HepG2 (cell line): ENCODE measurements around the gene PRSS48. TPM values are rescaled to one million over a fixed set of nuclear protein-coding genes. Genes with fewer than 3 reads are reported as not detected.

Experiments
- ATAC-seq: fragments of 200-7000 bp; cut with Tn5 transposase; 3 replicates; pipeline ENCODE4 v1.9.1; 2020; ENCODE audit warnings: mild to moderate bottlenecking, moderate library complexity
- BruUV-seq: library from RNA; stranded (reverse); fragments of 400-500 nt; replicated peaks from 2 replicates; lab custom pipeline; 2021; lab: Mats Ljungman, UMichigan
- CTCF ChIA-PET: fragments of 300-600 bp; formaldehyde crosslinking; extraction: SDS; loops from one replicate; lab custom pipeline; 2021; ENCODE audit warnings: low total read pairs, inconsistent platforms, low intra/inter-chr PET ratio; lab: Yijun Ruan, JAX
- POLR2A ChIA-PET: fragments of 350-600 bp; sonication (Branson Sonifier 250); formaldehyde crosslinking; loops from one replicate; lab custom pipeline; 2020; ENCODE audit warnings: antibody characterized with exemption, inconsistent platforms; lab: Yijun Ruan, JAX
- DNase-seq: peaks from one replicate; pipeline ENCODE4 v3.0.0-alpha.2; 2015; ENCODE audit warnings: low spot score
- FAIRE-seq: peaks from 3 replicates; lab custom pipeline; 2011; peaks lifted over from hg19 to GRCh38; lab: Jason Lieb, UNC
- H2AFZ ChIP-seq: one replicate; pipeline ENCODE4 v1.6.1; 2011; ENCODE audit warnings: low read length, inconsistent platforms
- H3K27ac ChIP-seq: fragments of 300-600 bp; 3 replicates; pipeline ENCODE4 v1.8.0; 2011; ENCODE audit warnings: mixed run types, mild to moderate bottlenecking, mixed read lengths, low read length, inconsistent platforms; ENCODE audit not compliant: insufficient read depth; ENCODE audit errors: extremely low read length
- H3K27me3 ChIP-seq, 2 experiments: fragments of 200-600 bp in 1 of 2; 2 replicates in 1 of 2; 3 replicates in 1 of 2; pipeline versions ENCODE4 v1.6.0 to v1.8.0; 2011; ENCODE audit warnings: low read length in 2 of 2, mild to moderate bottlenecking in 2 of 2, moderate library complexity in 2 of 2, inconsistent platforms in 1 of 2; ENCODE audit not compliant: insufficient read depth in 2 of 2, control insufficient read depth in 1 of 2
- H3K36me3 ChIP-seq, 2 experiments: fragments of 200-600 bp in 1 of 2; replicated peaks in 1 of 2; 2 replicates in 1 of 2; 3 replicates in 1 of 2; pipeline versions ENCODE4 v1.5.1 to v1.8.0; 2011; ENCODE audit warnings: low read length in 2 of 2, inconsistent platforms in 1 of 2; ENCODE audit not compliant: insufficient read depth in 2 of 2, control insufficient read depth in 1 of 2
- H3K4me1 ChIP-seq: 2 replicates; pipeline ENCODE4 v1.5.1; 2012; ENCODE audit warnings: low read length, inconsistent platforms; ENCODE audit not compliant: insufficient read depth
- H3K4me2 ChIP-seq: 2 replicates; pipeline ENCODE4 v1.6.0; 2011; ENCODE audit warnings: low read depth, low read length, inconsistent platforms
- H3K4me3 ChIP-seq, 3 experiments: fragments of 200-600 bp in 1 of 3; sonication (generic), shearing (Covaris generic) in 1 of 3; replicated peaks in 1 of 3; 2 replicates each; pipeline ENCODE4 v1.5.1; 2011 to 2016; ENCODE audit warnings: low read length in 3 of 3, inconsistent platforms in 2 of 3, low read depth in 2 of 3, mild to moderate bottlenecking in 2 of 3, control low read depth in 1 of 3, mixed read lengths in 1 of 3; ENCODE audit not compliant: insufficient read depth in 1 of 3
- H3K79me2 ChIP-seq: one replicate; pipeline ENCODE4 v1.6.1; 2011; ENCODE audit warnings: low read length, inconsistent platforms; ENCODE audit not compliant: insufficient read depth
- H3K9ac ChIP-seq: 2 replicates; pipeline ENCODE4 v1.6.0; 2011; ENCODE audit warnings: mild to moderate bottlenecking, low read depth, low read length, inconsistent platforms; ENCODE audit not compliant: insufficient read depth
- H3K9me3 ChIP-seq: 2 replicates; pipeline ENCODE4 v1.5.1; 2012; ENCODE audit warnings: mild to moderate bottlenecking, low read length
- H4K20me1 ChIP-seq: 2 replicates; pipeline ENCODE4 v1.6.0; 2011; ENCODE audit warnings: inconsistent platforms, mild to moderate bottlenecking, low read length, moderate library complexity; ENCODE audit not compliant: insufficient read depth
- ATM ChIP-seq: fragments of 450-650 bp; IDR thresholded peaks from 2 replicates; pipeline ENCODE4 v1.7.1; 2017; ENCODE audit warnings: mild to moderate bottlenecking, borderline replicate concordance
- BRCA1 ChIP-seq: sonication (generic); formaldehyde crosslinking; IDR thresholded peaks from 2 replicates; pipeline ENCODE4 v1.4.0; 2020; ENCODE audit warnings: missing genetic modification reagents
- CREB1 ChIP-seq, 2 experiments: fragments of 450-650 bp in 1 of 2; IDR thresholded peaks; 2 replicates each; pipeline ENCODE4 v1.6.1; 2016 to 2017; ENCODE audit warnings: control low read depth in 1 of 2, mild to moderate bottlenecking in 1 of 2, missing compliant biosample characterization in 1 of 2, missing genetic modification characterization in 1 of 2
- EZH2 ChIP-seq: conservative IDR thresholded peaks from 2 replicates; pipeline ENCODE4 v1.6.1; 2012; ENCODE audit warnings: mild to moderate bottlenecking, low read depth, low read length, moderate library complexity
- FIP1L1 ChIP-seq: fragments of 200-400 bp; formaldehyde crosslinking; IDR thresholded peaks from 2 replicates; pipeline ENCODE4 v1.6.1; 2018; ENCODE audit warnings: low read depth, mild to moderate bottlenecking, low read length, moderate library complexity, borderline replicate concordance; ENCODE audit not compliant: insufficient read depth
- HMG20A ChIP-seq: IDR thresholded peaks from 2 replicates; pipeline ENCODE4 v1.6.1; 2016; ENCODE audit warnings: borderline replicate concordance
- HOXA3 ChIP-seq: sonication (generic); formaldehyde crosslinking; IDR thresholded peaks from 2 replicates; pipeline ENCODE4 v1.5.0; 2020; ENCODE audit warnings: missing genetic modification reagents
- IRX3 ChIP-seq: sonication (generic); formaldehyde crosslinking; IDR thresholded peaks from 2 replicates; pipeline ENCODE4 v1.8.1; 2023; ENCODE audit warnings: mild to moderate bottlenecking, low read depth, missing genetic modification reagents, borderline replicate concordance
- MBD4 ChIP-seq: IDR thresholded peaks from 2 replicates; pipeline ENCODE4 v1.6.1; 2012; ENCODE audit warnings: low read length, inconsistent platforms, borderline replicate concordance
- MED1 ChIP-seq: sonication (generic); formaldehyde crosslinking; IDR thresholded peaks from 2 replicates; pipeline ENCODE4 v1.4.0; 2020; ENCODE audit warnings: missing genetic modification reagents
- NCOA1 ChIP-seq: sonication (generic); formaldehyde crosslinking; IDR thresholded peaks from 2 replicates; pipeline ENCODE4 v1.9.0; 2021; ENCODE audit warnings: missing genetic modification reagents
- ONECUT2 ChIP-seq: sonication (generic); formaldehyde crosslinking; IDR thresholded peaks from 2 replicates; pipeline ENCODE4 v1.4.0; 2020; ENCODE audit warnings: missing genetic modification reagents
- POGZ ChIP-seq: sonication (generic); formaldehyde crosslinking; IDR thresholded peaks from 2 replicates; pipeline ENCODE4 v1.4.0; 2020; ENCODE audit warnings: mild to moderate bottlenecking, missing genetic modification reagents
- SIN3A ChIP-seq: IDR thresholded peaks from 2 replicates; pipeline ENCODE4 v1.6.1; 2011; ENCODE audit warnings: low read depth, mild to moderate bottlenecking, control low read depth, low read length, borderline replicate concordance
- SNAI1 ChIP-seq: sonication (generic); formaldehyde crosslinking; IDR thresholded peaks from 2 replicates; pipeline ENCODE4 v1.5.0; 2020; ENCODE audit warnings: mild to moderate bottlenecking, missing genetic modification reagents, borderline replicate concordance
- SUZ12 ChIP-seq: fragments of 150-350 bp; IDR thresholded peaks from 2 replicates; pipeline ENCODE4 v1.6.1; 2014; ENCODE audit warnings: low read depth, low read length
- WIZ ChIP-seq: sonication (generic); formaldehyde crosslinking; IDR thresholded peaks from 2 replicates; pipeline ENCODE4 v1.5.1; 2020; ENCODE audit warnings: mild to moderate bottlenecking, missing genetic modification reagents
- XRCC5 ChIP-seq: fragments of 200-400 bp; formaldehyde crosslinking; optimal IDR thresholded peaks from 2 replicates; pipeline ENCODE3; 2017; ENCODE audit warnings: mild to moderate bottlenecking, low read length
- ZFP82 ChIP-seq: sonication (generic); formaldehyde crosslinking; IDR thresholded peaks from 2 replicates; pipeline ENCODE4 v1.5.1; 2020; ENCODE audit warnings: mild to moderate bottlenecking, missing genetic modification reagents, borderline replicate concordance
- ZNF136 ChIP-seq: sonication (generic); formaldehyde crosslinking; IDR thresholded peaks from 2 replicates; pipeline ENCODE4 v1.8.1; 2022; ENCODE audit warnings: low read depth, mild to moderate bottlenecking, moderate library complexity, missing genetic modification reagents
- ZNF234 ChIP-seq: sonication (generic); formaldehyde crosslinking; conservative IDR thresholded peaks from 2 replicates; pipeline ENCODE4 v1.5.1; 2020; ENCODE audit warnings: mild to moderate bottlenecking, missing genetic modification reagents
- ZNF546 ChIP-seq: sonication (generic); formaldehyde crosslinking; conservative IDR thresholded peaks from 2 replicates; pipeline ENCODE4 v1.8.1; 2023; ENCODE audit warnings: mild to moderate bottlenecking, missing genetic modification reagents
- ZNF674 ChIP-seq: sonication (generic); formaldehyde crosslinking; IDR thresholded peaks from 2 replicates; pipeline ENCODE4 v1.5.0; 2020; ENCODE audit warnings: low read depth, mild to moderate bottlenecking, missing genetic modification reagents
- ZNF724P ChIP-seq: sonication (generic); formaldehyde crosslinking; IDR thresholded peaks from 2 replicates; pipeline ENCODE4 v1.8.0; 2022; ENCODE audit warnings: missing genetic modification reagents, borderline replicate concordance
- WGBS: methylation state at CpG from one replicate; pipeline ENCODE4 v1.1.6; 2017; ENCODE audit warnings: low lambda C conversion rate; 5-methylcytosine and 5-hydroxymethylcytosine counted together
- in situ Hi-C: cut with HindIII; loops from 2 replicates; pipeline ENCODE4 v1.10.0; 2017; ENCODE audit warnings: low pct_unique_long_range_greater_than_20kb; ENCODE audit not compliant: extremely low pct_ligation_motif_present
- intact Hi-C: fragments of 100-400 bp; cut with micrococcal nuclease; formaldehyde crosslinking; loops from one replicate; pipeline ENCODE4 v1.10.0; 2022; ENCODE audit not compliant: unreplicated experiment
- polyA plus RNA-seq, 8 experiments: library from polyadenylated mRNA; depleted of rRNA in 3 of 8; stranded (reverse) in 7 of 8; unstranded in 1 of 8; fragments of >200 nt; fragmentation: Illumina TruSeq in 4 of 8; extraction: Trizol in 4 of 8; gene quantifications; 2 replicates each; pipeline versions ENCODE4 v1.2.1 to v1.2.3, GENCODE V29; 2011 to 2016; ENCODE audit warnings: low read depth in 4 of 8, missing spikeins in 1 of 8, mixed read lengths in 1 of 8; ENCODE audit not compliant: insufficient read depth in 1 of 8
- total RNA-seq, 5 experiments: library from RNA; depleted of rRNA; stranded (reverse); fragments of >200 nt; fragmentation: Illumina TruSeq; extraction: Trizol; gene quantifications; 2 replicates each; pipeline ENCODE4 v1.2.3, GENCODE V29; 2016; ENCODE audit warnings: low read depth in 1 of 5
- TF ChIP-seq, protein P1 (sequence below): sonication (generic); formaldehyde crosslinking; IDR thresholded peaks from 2 replicates; pipeline ENCODE4 v1.5.0; 2020; ENCODE audit warnings: missing genetic modification reagents, mild to moderate bottlenecking, borderline replicate concordance
- TF ChIP-seq, protein P2 (sequence below): IDR thresholded peaks from 2 replicates; pipeline ENCODE4 v1.6.1; 2016; ENCODE audit warnings: mild to moderate bottlenecking, missing biosample characterization, missing genetic modification reagents

PRSS48 gene
- total and polyA plus RNA-seq, 2 of the 13 experiments (the other 11 are each of a cell fraction or from before 2014, with no cell fraction given): not detected

GRCh38 chr4:151267822-151268535 lies 9.0 kb upstream of the PRSS48 start:
- ChIA-PET POLR2A (interaction anchor here (0.7 to 1.9 kb wide), 2 partner anchors 16 to 57 kb away, joined by 4 to 32 read pairs; partner anchors contain the start of gene SH3D19), CTCF (no interaction called here)
- Histone ChIP-seq H3K27me3 (no peaks in the 10 kb centered on the region), H2AFZ (no peak overlapping the region), H3K36me3 (peaks cover 8 to 11% of the 10 kb centered on the region in 2 experiments; a peak in 4 of 5 replicates), H3K4me3 (no peak overlapping the region), H3K9me3 (no peaks in the 10 kb centered on the region), H4K20me1 (peaks cover 56% of the 10 kb centered on the region), H3K4me2 (peak overlapping the region; percentile 11), H3K9ac (no peak overlapping the region), H3K4me1 (peaks cover 29% of the 10 kb centered on the region), H3K27ac (peak overlapping the region; percentile 50), H3K79me2 (peaks cover 67% of the 10 kb centered on the region)
- intact Hi-C loops: no loop called here
- FAIRE-seq (peak; percentile 70), DNase-seq (peak; percentile 66), ATAC-seq (peak; percentile 84)
- 62% methylated on average over 7 of the region's 7 CpGs for WGBS
- in situ Hi-C loops: no loop called here
- BruUV-seq: no TSS peak
- no peak for TF ChIP-seq ZNF674 (CRISPR knock-in tag)
- TF ChIP-seq MBD4: peak; percentile 65; the same call in 1 of the 2 replicates
- TF ChIP-seq, protein P1, sequence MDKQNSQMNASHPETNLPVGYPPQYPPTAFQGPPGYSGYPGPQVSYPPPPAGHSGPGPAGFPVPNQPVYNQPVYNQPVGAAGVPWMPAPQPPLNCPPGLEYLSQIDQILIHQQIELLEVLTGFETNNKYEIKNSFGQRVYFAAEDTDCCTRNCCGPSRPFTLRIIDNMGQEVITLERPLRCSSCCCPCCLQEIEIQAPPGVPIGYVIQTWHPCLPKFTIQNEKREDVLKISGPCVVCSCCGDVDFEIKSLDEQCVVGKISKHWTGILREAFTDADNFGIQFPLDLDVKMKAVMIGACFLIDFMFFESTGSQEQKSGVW: no peak
- TF ChIP-seq, protein P2, sequence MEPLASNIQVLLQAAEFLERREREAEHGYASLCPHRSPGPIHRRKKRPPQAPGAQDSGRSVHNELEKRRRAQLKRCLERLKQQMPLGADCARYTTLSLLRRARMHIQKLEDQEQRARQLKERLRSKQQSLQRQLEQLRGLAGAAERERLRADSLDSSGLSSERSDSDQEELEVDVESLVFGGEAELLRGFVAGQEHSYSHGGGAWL (CRISPR knock-in tag): no peak
- 0 out of 2 replicates have a peak, but pooled peaks have one; percentile 33 for TF ChIP-seq POGZ (CRISPR knock-in tag)
- no peak for TF ChIP-seq ATM
- TF ChIP-seq BRCA1 (CRISPR knock-in tag): no peak
- no peak for TF ChIP-seq ZNF724P (CRISPR knock-in tag)
- TF ChIP-seq NCOA1 (CRISPR knock-in tag): no peak
- TF ChIP-seq EZH2: no peak
- TF ChIP-seq CREB1 (IDR thresholded peaks at IDR 0.05): peak; percentile 62
- TF ChIP-seq CREB1 (CRISPR knock-in tag; IDR thresholded peaks at IDR 0.05): peak; percentile 41; the same call in 1 of the 2 replicates
- no peak for TF ChIP-seq FIP1L1
- TF ChIP-seq WIZ: no peak
- no peak for TF ChIP-seq XRCC5
- TF ChIP-seq ZFP82 (CRISPR knock-in tag): no peak
- TF ChIP-seq MED1: 0 out of 2 replicates have a peak, but pooled peaks have one; percentile 32
- TF ChIP-seq IRX3 (CRISPR knock-in tag): no peak
- no peak for TF ChIP-seq ZNF546
- peak; percentile 35; the same call in 1 of the 2 replicates for TF ChIP-seq HOXA3
- TF ChIP-seq ZNF234 (CRISPR knock-in tag): no peak
- no peak for TF ChIP-seq SUZ12
- TF ChIP-seq HMG20A (CRISPR knock-in tag): no peak
- TF ChIP-seq SIN3A: no peak
- peak; percentile 60 for TF ChIP-seq ONECUT2 (CRISPR knock-in tag)
- no peak for TF ChIP-seq SNAI1 (CRISPR knock-in tag)
- TF ChIP-seq ZNF136: no peak
